ENCODE data around the gene BEST1. TPM values are rescaled to one million over a fixed set of nuclear protein-coding genes. Genes with fewer than 3 reads are reported as not detected.
A peak's percentile ranks its signal among the peaks of the same experiment; 100 is the strongest.

BEST1 gene
- total and polyA plus RNA-seq, 2 donors (not counting 3 experiments of a cell fraction or from before 2014, with no cell fraction given), result 0.04 TPM; not detected in 1

DNA sequence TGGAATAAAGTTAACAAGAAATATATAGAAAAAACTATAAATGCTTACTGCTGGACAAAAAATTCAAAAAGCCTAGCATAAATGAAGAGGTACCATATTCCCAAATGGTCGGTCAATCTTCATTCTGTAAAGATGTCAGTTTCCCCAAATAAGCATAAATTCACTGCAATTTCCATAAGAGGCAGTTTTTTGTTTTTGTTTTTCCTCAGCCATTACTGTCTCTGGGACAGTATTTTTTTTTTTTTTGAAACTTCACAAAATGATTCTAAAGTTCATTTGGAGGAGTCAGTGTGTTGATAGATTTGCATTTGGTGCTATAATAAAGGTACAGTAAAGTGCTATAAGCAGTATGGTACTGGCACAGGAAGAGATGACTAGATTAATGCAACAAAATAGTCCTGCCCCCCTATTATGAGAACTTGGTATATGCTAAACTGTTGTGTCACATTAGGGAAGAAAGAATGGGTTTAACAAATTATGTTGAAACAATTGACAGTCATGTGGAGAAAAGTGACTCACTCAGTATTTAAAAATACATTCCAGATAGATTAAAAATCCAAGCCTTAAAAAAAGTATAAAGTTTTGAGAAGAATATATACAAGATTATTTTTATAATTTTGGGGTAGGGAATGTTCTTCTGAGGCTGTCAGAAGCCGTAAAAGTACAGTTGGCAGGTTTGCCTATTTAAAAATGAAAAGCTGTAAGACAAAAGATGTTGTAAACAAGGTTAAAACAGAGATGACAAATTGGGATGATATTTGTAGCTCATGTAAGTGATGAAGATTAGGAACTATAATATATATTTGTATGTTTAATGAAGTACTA is 19.9 kb downstream of the BEST1 start:
- no peaks in the 10 kb centered on the region for H3K9me1 ChIP-seq (replicated peaks; ENCODE audit: control insufficient read depth, extremely low read depth, insufficient read depth, low read length)
- dilution Hi-C loops (cut with MboI; ENCODE audit: extremely low pct_ligation_motif_present, low sequenced_read_pairs), result no loop called here
- no peak overlapping the region for H2AFZ ChIP-seq (ENCODE audit: low read depth, low read length)
- intact Hi-C loops (cut with micrococcal nuclease), result loop anchor here (5.0 kb wide), 1 partner anchor 153 kb away; the partner anchor contains the start of gene FADS1
- H3K27ac ChIP-seq (ENCODE audit: insufficient read depth, low read depth, low read length), result peak overlapping the region; percentile 90
- H3K4me2 ChIP-seq (ENCODE audit: insufficient read depth, low read length), result peak overlapping the region; percentile 68
- ChIA-PET POLR2A (interaction anchor here (1.2 kb wide), 1 partner anchor 55 kb away, joined by 3 read pairs; no protein-coding TSS in a partner anchor), CTCF (interaction anchor here (1.4 to 11.1 kb wide), 5 partner anchors 22 to 138 kb away, joined by 4 to 147 read pairs (median 13); no protein-coding TSS in a partner anchor)
- peaks cover 6% of the 10 kb centered on the region in 2 experiments for H3K36me3 ChIP-seq (ENCODE audit: control insufficient read depth in 2 of 2, extremely low read depth in 1 of 2, insufficient read depth in 2 of 2, low read length in 2 of 2)
- no TSS peak for BruUV-seq (replicated peaks)
- peak; percentile 57 for TF ChIP-seq FOS (IDR thresholded peaks at IDR 0.05; ENCODE audit: borderline replicate concordance, insufficient read depth, low read length)
- peak; percentile 73 for TF ChIP-seq JUN (IDR thresholded peaks at IDR 0.05; ENCODE audit: borderline replicate concordance, insufficient read depth, insufficient read length, low read depth)
- TF ChIP-seq POLR2A (IDR thresholded peaks at IDR 0.05; ENCODE audit: low read depth, low read length), result no peak
- no peak for TF ChIP-seq MYC (IDR thresholded peaks at IDR 0.05; ENCODE audit: low read depth, low read length)
- no peak for TF ChIP-seq POLR2AphosphoS5 (IDR thresholded peaks at IDR 0.05; ENCODE audit: insufficient read depth, low read depth, low read length)
- TF ChIP-seq, protein P1, sequence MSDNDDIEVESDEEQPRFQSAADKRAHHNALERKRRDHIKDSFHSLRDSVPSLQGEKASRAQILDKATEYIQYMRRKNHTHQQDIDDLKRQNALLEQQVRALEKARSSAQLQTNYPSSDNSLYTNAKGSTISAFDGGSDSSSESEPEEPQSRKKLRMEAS (IDR thresholded peaks at IDR 0.05; ENCODE audit: insufficient read depth, insufficient read length), result no peak
- no peak for TF ChIP-seq EZH2 (IDR thresholded peaks at IDR 0.05; ENCODE audit: borderline replicate concordance, low read depth, low read length, severe bottlenecking)
- peak; percentile 18 for TF ChIP-seq GATA2 (IDR thresholded peaks at IDR 0.05; ENCODE audit: insufficient read depth, insufficient read length, low read depth, low read length)
- TF ChIP-seq, protein P2, sequence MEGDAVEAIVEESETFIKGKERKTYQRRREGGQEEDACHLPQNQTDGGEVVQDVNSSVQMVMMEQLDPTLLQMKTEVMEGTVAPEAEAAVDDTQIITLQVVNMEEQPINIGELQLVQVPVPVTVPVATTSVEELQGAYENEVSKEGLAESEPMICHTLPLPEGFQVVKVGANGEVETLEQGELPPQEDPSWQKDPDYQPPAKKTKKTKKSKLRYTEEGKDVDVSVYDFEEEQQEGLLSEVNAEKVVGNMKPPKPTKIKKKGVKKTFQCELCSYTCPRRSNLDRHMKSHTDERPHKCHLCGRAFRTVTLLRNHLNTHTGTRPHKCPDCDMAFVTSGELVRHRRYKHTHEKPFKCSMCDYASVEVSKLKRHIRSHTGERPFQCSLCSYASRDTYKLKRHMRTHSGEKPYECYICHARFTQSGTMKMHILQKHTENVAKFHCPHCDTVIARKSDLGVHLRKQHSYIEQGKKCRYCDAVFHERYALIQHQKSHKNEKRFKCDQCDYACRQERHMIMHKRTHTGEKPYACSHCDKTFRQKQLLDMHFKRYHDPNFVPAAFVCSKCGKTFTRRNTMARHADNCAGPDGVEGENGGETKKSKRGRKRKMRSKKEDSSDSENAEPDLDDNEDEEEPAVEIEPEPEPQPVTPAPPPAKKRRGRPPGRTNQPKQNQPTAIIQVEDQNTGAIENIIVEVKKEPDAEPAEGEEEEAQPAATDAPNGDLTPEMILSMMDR (IDR thresholded peaks at IDR 0.05; ENCODE audit: extremely low read depth in 1 of 2, insufficient read depth in 1 of 2, low read depth in 1 of 2, low read length in 2 of 2), result no peak
- H3K4me3 ChIP-seq (replicated peaks in 1 of 3; ENCODE audit: insufficient read depth in 1 of 3, low read depth in 1 of 3, low read length in 3 of 3), result no peak overlapping the region
- DNase-seq (ENCODE audit: low read depth, low spot score) (peak; percentile 86), FAIRE-seq (peak; percentile 81)
- H3K9me3 ChIP-seq (replicated peaks; ENCODE audit: control insufficient read depth, insufficient read depth, low read length), result no peaks in the 10 kb centered on the region
- peaks cover 35% of the 10 kb centered on the region for H3K79me2 ChIP-seq (ENCODE audit: control insufficient read depth, insufficient read depth, low read length)
- H4K20me1 ChIP-seq (replicated peaks; ENCODE audit: control insufficient read depth, extremely low read depth, insufficient read depth, low read length), result no peaks in the 10 kb centered on the region
- peaks cover 61% of the 10 kb centered on the region for H3K4me1 ChIP-seq (ENCODE audit: control insufficient read depth, extremely low read depth, insufficient read depth, low read length)
- H3K9ac ChIP-seq (replicated peaks; ENCODE audit: extremely low read depth, insufficient read depth, low read length), result peak overlapping the region; percentile 48
- no peaks in the 10 kb centered on the region for H3K27me3 ChIP-seq (ENCODE audit: control insufficient read depth in 2 of 2, insufficient read depth in 2 of 2, low read length in 2 of 2)
